ENCODE results near the gene S100PBP.
A peak's percentile ranks its signal among the peaks of the same experiment; 100 is the strongest.

The S100PBP gene

DNA sequence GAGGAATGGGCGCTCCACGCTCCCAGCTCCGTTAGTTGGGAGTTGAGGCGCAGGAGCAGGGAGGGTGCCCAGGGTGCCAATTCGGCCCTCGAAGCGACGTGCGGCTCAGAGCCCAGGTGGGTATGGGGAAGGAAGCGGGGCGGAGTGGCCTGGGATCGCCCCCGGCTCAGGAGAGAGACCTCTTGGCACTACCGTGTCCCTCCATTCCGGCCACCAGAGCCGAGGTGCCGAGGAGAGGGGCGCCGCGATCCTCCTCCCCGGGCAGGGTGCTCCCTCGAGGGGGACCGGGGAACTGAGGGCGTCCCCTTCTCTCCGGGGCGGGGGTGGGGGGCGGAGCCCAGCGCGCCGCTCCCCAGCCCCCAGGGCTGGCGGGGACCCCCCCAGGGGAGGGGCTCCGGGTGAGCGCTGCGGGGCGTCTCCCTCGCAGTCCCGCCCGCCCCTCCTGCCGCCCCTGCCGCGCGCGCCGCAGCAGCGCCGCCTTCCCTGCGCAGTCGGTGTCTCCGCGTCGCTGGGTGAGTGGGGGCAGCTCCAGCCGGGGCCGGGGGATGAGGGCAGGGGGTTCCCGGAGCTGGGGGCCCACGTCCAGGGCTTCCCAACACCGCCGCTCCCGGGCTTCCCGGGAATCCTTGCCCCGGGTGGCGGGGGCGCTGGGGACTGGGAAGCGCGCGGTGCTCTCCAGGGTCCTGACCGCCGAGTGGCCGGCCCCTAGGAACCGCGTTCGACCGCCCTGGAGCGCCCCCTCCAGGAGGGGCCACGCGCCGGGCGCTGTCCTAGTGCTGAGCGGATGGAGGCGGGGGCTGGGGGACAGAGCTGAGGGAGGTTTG is 68.8 kb downstream of the S100PBP start, which contains the start of gene HPCA:
HPCA (plus strand) TSS at position 488 of the 824 bp plus-strand sequence. CDS start 2,408 bp downstream, outside the sequence.
- DNase-seq: peak in 11 of 58 donors; percentile 12 to 65 (median 34)

DNA sequence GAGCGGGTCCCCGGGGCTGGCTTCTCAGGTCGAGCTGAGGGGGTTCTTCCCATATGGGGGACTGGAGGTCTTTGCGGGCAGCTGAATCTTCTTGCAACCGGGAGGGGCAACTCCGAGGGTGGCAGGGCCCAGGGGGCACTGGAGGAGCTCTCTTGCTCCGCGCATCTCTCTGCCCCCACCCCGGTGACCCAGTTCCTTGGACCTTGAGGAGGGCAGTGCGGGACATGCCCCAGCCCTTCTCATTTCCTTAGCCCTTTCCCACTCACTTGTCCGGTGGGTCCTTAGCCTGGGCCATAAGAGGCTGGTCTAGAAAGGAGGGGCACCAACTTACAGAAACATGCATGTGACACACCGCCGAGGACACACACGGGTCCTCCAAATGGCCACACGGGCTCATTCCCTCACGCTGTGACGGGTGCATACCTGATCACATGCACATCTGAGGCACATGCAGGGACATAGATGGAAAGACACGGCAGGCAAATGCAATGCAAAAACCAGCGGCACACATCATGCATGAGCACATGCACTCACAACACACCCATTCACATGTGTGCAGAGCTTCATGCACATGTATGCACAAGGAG is 69.5 kb downstream of the S100PBP start:
- peak in 4 of 58 donors; percentile 23 to 44 (median 36) for DNase-seq

DNA sequence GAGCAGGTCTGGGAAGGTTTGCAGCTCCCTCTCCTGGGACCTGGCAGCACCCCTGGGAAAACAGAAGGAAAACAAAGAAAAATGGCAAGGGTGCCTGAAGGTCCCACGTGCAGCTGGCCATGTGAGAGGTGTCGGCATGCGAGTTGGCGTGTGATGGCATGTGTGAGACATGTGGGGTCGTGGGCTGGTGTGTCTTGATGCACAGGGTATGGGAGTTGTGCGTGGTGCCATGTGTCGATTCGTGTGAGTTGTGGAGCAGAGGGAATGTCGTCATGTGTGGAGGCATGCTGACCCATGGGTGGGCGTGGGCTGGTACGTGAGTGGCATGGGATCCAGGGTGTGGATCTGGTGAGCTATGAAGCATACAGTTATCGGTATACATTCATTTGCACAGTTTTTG is 70.2 kb downstream of the S100PBP start:
- DNase-seq: peak in 1 of 58 donors; percentile 48

DNA sequence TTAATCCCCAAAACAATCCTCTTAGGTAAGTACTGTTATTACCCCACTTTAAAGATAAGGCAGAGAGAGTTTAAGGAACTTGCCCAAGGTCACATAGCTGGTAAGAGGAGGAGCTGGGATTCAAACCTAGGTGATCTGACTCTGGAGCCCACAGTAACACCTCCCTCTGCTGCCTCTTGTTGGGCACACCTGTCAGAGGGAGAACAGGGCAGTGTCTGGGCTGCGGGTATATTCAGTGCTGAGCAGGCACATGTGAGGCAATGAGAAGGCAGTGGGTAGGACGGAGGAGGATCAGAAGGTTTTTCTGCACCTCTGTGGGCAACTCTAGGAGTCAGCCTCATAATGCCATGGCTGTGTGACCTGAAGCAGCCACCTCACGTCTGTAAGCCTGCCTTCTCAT is 70.7 kb downstream of the S100PBP start:
- no peak for DNase-seq

DNA sequence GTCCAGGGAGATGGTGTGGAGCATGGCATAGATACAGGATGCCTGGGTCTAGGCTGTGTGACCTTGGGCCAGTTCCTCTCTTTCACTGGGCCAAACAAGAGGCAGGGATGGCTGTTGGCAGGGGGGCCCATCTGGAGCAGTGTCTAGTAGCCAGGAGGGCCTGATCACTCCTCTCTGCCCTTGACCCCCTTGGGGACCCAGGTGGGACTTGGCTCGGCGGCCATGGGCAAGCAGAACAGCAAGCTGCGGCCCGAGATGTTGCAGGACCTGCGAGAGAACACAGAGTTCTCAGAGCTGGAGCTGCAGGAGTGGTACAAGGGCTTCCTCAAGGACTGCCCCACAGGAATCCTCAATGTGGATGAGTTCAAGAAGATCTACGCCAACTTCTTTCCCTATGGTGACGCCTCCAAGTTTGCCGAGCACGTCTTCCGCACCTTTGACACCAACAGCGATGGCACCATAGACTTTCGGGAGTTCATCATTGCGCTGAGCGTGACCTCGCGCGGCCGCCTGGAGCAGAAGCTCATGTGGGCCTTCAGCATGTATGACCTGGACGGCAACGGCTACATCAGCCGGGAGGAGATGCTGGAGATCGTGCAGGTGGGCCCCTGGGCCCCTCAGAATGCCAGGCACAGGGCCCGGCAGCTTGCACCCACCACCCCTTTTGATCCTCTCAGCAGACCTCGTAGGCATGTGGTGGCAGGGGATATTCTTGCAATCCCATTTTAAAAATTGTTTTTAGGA is 71.4 kb downstream of the S100PBP start:
- no peak for DNase-seq

DNA sequence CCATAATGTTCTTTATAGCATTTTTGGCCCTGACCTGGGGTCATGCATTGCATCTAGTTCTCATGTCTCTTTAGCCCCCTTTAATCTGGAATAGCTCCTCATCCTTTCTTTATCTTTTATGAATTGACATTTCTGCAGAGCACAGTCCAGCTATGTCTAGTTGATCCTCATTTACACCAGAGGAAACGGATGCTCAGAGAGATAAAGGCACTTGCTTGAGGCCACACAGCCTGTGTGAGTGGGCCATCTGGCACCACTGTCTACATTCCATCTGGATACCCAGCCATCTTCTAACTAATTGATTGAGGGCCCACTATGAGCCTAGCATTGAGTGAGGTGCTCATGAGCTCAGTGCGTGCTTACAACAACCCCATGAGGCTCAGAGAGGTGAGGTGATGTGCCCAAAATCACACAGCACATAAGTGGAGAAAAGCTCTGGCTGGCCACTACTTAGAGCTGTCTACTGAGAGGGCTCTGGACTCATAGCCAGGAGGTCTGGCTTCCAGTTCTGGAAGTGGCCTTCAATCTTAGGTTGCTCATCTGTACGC is 72.4 kb downstream of the S100PBP start:
- DNase-seq: no peak

DNA sequence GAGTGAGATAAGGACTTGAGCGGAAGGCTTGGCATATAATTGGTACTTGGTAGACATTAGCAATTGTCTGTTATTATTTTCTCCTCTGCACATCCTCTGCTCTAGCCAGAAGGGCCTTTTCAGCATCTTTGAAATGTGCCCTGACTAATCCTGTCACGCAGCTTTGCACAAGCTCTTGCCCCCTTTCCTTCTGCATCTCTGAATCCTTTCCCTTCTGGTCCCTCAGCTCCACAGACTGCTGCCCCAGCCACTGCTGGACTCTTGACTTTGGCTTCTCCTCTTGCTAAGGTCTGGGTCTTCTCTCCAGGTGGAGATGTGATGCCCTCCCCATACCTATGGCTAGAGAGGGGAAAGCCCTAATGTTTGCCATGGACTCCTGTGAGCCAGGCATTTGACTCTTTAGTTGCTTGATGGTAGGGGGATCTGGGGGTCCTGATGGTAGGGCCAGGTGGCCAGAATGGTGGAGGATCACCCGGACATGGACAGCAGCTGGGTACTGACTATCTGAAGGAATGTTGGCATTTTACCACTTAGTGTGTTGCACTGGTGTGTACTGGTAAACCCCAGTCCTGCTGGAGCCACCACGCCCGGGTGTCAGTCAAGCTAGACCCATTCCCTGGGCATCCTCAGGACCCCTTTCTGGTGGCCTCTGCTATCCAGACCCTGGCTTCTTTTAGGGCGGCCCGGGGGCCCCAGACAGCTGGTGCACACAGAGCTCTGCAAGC is 73.2 kb downstream of the S100PBP start:
- DNase-seq: no peak

DNA sequence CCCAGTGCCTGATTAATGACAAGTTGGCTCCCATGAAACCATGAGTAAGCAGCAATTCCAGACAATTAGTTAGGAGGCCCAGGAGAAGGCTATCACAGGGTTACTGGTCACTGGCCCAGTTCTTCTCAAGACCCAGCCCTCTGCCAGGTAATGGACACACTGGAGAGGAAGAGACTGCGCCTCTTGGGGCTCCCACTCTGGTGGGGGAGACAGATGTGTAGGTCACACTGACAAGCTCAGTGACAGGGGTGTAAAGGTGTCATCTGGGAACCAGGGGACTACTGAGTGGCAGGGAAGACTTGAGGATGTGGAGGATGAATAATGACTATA is 73.8 kb downstream of the S100PBP start:
- DNase-seq: no peak

DNA sequence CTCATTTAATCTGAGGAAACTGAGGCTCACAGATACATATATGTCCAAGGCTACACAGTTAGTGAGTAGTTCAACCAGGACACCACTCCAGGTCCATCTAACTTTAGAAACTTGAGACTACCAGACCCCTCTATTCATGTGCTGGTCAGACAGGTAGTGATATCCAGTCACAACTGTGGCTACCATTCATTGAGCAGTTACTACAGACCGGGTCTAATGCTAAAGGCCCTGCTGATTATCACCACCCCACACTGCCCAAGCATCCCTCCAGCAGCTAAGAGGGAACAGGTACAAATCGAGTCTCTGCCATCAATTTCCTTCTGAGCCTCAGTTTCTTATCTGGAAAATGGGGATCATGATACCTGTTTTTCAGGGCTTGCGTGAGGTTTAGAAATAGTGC is 74.2 kb downstream of the S100PBP start:
- no peak for DNase-seq

DNA sequence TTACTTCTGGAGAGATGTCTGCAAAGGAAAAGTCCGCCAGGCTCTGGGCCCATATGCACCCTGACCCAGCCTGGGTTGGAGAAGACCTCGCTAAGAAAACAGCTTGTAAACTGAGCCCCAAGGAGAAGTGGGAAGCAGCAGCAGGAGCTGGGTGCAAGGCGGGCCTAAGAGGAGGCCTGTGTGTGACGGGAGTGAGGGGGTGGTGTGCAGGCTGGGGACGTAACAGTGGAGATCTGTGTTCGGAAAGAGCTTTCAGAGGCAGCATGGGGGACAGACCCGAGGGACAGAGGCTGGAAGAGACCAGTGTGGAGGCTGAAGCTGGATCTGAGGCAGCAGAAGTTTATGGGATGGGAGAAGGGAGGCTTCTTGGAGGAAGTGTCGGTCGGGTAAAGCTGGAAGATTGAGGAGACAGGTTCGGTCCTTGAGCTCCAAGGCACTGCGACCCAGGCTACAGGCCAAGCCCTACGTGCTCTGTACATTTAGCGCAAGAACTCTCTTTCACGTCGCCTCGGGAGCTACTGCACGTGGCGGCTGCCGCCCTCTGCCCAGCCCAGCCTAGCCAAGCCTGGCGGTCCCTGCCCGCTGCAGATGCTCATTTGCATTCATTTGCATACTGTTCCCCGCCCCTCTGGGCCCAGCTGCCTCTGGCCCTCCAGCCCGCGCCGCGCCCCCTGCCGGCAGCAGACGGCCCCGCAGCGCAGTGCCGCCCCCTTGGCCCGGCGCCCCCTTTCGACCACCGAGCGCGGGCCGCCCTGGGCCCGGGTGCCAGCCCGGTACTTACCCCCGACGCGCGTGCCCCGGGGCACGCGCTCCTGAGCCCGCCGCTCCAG is 75.1 kb downstream of the S100PBP start:
- peak in 50 of 58 donors; percentile 32 to 86 (median 64) for DNase-seq

DNA sequence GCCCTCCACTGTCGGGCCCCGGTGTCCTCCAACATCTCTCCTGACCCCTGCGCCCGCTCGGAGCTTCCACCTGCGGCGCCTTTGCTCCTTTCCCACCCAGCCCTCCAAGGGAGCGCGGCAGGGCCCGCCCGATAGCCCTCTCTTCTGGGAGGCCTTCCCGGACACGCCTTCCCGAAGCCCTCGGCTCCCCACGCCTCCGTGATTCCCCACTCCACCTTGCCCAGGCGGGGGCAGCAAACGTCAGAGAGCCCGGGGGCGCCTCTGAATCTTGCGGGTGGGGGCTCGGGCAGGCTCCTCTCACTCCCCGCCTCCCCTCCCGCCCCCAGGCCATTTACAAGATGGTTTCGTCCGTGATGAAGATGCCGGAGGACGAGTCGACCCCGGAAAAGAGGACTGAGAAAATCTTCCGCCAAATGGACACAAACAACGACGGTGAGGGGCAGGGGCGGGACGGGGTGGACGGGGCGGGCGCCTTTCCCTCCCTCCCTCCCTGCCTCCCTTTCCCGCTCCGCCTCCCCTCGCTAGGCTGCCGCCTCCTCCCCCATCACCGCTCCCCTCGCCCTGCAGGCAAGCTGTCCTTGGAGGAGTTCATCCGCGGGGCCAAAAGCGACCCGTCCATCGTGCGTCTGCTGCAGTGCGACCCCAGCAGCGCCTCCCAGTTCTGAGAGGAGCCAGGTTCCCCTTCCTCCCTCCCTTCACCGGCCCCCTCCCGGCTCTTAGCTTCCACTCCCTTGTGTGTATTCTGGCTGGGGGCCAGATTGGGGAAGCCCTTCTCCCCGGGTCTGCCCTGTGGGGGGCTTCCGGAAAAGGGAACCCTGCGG is 76.0 kb downstream of the S100PBP start:
- DNase-seq: peak in 27 of 58 donors; percentile 18 to 68 (median 50)

DNA sequence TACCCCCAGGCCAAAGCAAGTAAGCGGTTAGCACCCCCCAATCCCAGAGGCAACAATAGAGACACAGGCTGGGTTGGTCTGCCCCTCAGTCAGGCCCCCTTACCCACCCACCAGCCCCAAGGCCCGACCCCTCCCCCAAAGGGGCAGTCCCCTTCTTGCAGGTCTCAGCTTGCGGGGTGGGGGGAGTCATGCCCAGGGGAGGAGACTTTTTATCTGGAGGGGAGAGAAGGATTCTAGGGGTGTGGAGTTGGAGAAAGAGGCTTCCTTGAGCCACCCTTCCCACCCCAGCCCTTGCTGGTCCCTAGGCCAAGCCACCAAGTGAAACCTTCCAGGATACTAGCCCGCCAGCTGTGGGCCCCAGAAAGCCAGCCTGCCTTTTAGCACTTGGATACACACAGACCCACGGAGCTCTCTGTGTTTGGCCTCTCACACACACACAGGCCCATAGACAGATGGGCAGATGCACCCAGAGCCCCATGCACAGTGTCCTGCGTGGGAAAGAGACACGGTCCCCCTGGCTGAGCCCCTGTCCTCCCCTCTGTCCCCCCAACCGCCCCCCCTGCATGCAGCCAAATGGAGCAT is 76.7 kb downstream of the S100PBP start:
- no peak for DNase-seq

DNA sequence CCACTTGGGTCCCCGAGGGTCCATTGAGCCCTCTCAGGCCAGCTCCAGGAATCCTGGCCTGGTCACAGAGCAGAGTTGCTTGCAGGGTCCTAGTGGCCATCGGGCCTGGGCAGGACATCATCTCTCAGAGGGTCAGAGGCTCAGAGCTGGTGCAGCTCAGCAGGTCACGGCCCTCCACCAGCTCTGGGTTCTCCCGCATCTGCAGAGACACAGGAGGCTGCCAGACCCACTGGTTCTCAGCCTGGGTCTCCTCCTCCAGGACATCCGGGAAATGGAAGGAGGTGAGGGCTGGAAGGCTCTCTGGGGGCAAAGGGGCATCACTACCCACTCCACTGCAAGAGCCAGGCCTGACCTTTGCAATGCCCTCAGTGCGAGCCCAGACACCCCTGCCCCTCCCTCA is 77.2 kb downstream of the S100PBP start:
- no peak for DNase-seq

DNA sequence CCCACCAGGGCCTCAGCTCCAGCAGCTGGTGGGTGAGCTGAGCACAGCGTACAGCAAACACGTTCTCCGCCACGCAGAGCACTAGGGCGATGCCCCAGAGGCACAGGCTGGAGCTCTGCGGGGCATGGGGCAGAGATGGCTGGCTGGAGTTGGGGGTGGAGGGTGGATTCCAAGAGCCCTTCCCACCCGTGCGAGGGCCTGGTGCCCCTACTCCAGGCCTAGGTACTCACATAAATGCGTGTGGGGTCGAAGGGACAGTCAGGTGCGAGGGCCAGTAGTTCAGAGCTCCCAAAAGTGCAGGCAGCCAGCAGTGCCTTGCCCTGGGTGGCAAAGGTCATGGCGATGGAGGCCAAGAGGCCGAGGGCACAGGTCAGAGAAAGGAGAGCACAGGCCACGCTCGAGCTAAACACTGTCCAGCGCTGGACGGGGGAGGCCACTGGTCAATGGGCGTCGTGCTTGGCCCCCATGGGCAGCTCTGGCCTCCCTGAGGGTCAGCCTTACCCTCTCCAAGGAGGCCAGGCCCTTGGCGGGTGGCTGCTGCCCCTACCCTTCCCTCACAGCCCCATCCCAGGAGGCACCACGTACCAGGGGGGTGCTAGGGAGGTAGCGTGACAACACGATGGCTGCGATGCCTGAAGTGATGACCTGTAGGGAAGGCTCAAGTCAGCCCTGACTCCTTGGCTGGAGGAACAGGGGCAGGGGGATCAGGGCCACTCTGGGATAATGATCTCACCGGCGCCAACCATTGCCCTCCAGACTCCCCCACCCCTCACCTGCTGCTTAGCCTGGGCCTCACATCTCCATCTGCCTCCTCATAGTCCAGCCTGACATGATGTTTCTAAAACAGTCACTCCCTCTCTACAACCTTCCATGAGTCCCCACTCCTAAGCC is 78.1 kb downstream of the S100PBP start:
- no peak for DNase-seq

DNA sequence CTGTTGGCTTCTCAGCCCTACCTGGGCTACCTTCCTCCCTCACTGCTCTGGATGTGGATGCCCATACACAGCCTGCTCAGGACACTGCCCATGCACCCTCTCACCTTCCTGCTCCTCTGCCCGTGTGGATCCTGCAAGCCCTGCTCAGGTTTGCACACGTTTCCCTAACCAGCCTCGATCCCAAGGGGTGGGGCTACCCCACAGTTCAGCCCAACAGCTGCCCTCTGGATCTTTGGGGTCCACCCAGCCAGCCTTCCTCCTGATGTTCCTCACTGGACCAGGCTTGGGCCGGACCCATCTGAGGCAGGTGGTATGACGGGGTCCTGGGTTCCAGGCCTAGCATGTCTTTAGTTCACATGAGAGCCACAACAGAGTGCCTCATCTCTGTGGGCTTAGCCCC is 79.0 kb downstream of the S100PBP start:
- DNase-seq: no peak

DNA sequence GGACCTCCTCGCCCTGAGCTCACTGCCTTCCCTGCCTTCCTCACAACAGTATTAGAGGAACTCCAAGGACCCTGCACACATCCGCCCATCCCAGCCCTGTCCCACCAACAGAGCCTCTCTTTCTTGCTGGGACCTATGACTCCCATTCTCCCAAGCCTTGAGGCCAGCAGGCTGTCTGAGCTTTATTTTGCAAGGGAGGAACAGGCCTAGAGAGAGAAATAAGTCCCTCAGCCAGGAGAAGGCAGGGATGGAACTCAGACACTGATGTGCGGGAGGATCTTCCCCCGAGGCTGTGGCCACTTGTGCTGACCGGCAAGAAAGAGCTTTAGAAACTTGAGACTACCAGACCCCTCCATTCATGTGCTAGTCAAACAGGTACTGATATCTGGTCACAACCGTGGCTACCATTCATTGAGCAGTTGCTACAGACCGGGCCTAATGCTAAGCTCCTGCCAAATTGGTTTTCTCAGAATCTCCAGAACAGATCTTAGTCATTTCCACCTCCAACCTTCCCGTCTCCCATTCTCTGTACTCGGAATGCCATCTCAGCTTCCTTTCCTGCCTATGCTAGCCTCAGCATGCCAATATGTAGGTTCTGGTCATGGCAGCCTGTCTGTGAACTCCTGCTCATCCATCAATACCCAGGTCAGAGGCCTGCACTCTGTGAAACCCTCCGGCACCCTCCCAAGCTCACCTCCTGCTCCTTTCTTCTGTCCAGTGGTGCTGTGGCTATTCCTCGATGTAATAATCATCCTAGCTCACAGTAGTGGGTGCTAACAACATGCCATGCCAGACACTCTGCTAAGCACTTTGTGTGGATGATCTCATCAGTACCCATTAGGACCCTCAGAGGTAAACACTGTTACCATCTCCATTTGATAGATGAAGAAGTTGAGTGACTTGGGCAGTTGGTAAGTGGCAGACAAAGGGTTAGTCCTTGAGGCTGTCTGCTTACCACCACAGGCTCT is 79.9 kb downstream of the S100PBP start:
- DNase-seq: no peak

DNA sequence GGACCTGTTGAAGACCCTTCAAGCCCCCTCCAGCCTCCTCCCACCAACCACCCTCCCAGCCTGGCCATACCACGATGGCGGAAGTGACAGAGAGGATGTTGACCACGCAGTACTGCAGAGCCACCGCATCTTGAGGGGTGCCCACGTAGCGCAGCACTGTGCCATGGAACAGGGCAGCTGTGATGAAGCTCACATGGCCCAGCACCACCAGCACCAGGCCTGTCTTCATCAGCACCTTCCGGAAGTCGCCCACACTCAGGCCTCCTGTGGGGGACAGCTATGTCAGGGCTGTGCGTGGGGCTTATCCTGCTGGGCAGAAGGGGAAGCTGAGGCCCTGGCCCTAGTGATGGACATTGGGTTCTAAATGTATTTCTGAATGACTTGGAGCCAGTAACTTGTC is 80.6 kb downstream of the S100PBP start:
- no peak for DNase-seq
